ENCODE measurements around the gene IGFBP6. TPM values are rescaled to one million over a fixed set of nuclear protein-coding genes. Genes with fewer than 3 reads are reported as not detected.

Gene IGFBP6
- total RNA-seq, 1 experiment from 2014 or later: 4.2 TPM

DNA sequence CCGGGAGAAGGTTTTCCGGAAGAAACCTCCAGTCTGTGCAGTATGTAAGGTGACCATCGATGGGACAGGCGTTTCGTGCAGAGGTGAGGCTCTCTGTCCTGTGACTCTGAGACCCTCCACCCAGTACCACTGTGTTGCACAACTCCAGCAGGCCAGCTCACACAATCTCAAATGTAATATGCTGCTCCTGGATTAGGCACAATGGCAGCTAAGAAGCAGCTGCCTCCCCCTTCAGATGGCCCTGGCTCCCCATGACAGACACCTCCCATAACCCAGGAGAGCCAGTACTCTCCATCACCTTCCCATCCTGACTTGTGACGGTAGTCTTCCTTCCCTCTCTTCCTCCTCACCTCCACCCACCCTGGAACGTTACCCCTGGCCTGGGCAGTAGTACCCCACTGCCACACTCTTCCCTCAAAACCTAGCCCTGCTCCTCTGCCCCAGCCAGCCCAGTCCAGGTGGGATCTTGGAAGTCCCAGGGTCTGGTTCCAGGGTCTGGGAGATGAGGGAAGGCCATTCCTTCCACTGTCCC is 45.5 kb upstream of the IGFBP6 start:
- no peak overlapping the region for H2BK5ac ChIP-seq (ENCODE audit: insufficient read length, low read length)
- no peak overlapping the region for H3K56ac ChIP-seq (ENCODE audit: insufficient read length, low read depth, low read length)
- H3K23me2 ChIP-seq (ENCODE audit: insufficient read length, low read depth, low read length, poor library complexity, severe bottlenecking): peaks cover 8% of the 10 kb centered on the region
- Mint-ChIP-seq H3K9me3 (no peaks in the 10 kb centered on the region), H3K4me3 (peak overlapping the region in 1 of 2 experiments; percentile 35; a peak in 1 of 5 replicates), H3K36me3 (ENCODE audit: insufficient read depth in 1 of 3, low read depth in 3 of 3) (peaks cover 6 to 8% (median 7%) of the 10 kb centered on the region in 3 experiments; a peak in 5 of 7 replicates), H3K4me1 (peaks cover 42 to 49% of the 10 kb centered on the region in 2 experiments), H3K27me3 (ENCODE audit: low read depth) (peaks cover 19% of the 10 kb centered on the region), H3K27ac (no peak overlapping the region)
- no peaks in the 10 kb centered on the region for H3K9me3 ChIP-seq (ENCODE audit: control insufficient read depth, low read depth, low read length)
- H2BK15ac ChIP-seq (ENCODE audit: low read depth, low read length): no peak overlapping the region
- H3K4me2 ChIP-seq (ENCODE audit: insufficient read depth, insufficient read length, low read length): no peak overlapping the region
- no peaks in the 10 kb centered on the region for H3K79me1 ChIP-seq (ENCODE audit: insufficient read depth, low read depth, low read length, poor library complexity, severe bottlenecking)
- no peak overlapping the region for H4K91ac ChIP-seq (ENCODE audit: insufficient read length, low read depth, low read length)
- no peak overlapping the region for H3K14ac ChIP-seq (ENCODE audit: insufficient read depth, low read length)
- H3K23ac ChIP-seq (ENCODE audit: insufficient read length, low read depth, low read length): no peak overlapping the region
- H3K4me1 ChIP-seq (ENCODE audit: insufficient read depth, low read length): peaks cover 25% of the 10 kb centered on the region; the same call in 1 of the 2 replicates
- no peak overlapping the region for H3K27ac ChIP-seq (ENCODE audit: insufficient read length, low read depth, low read length)
- H2AFZ ChIP-seq (ENCODE audit: low read length): no peak overlapping the region
- no CpG with 5 or more reads among the region's 7 CpGs for WGBS (ENCODE audit: extremely low coverage, insufficient read length, low lambda C conversion rate)
- H3K27me3 ChIP-seq (ENCODE audit: insufficient read depth, low read length): no peaks in the 10 kb centered on the region
- no peak overlapping the region for H2BK120ac ChIP-seq (ENCODE audit: low read depth, low read length, poor library complexity, severe bottlenecking)
- H4K5ac ChIP-seq (ENCODE audit: insufficient read length, low read depth, low read length): no peak overlapping the region
- no peaks in the 10 kb centered on the region; the same call in 1 of the 2 replicates for H3K79me2 ChIP-seq (ENCODE audit: insufficient read depth, low read length)
- H3K9ac ChIP-seq (ENCODE audit: extremely low read depth, insufficient read length, low read length): no peak overlapping the region
- no peak overlapping the region for H2BK20ac ChIP-seq (ENCODE audit: low read depth, low read length, poor library complexity, severe bottlenecking)
- no peak overlapping the region for H3K18ac ChIP-seq (ENCODE audit: insufficient read length, low read depth, low read length)
- no peak overlapping the region for H3K4ac ChIP-seq (ENCODE audit: low read depth, low read length)
- H2BK12ac ChIP-seq (ENCODE audit: insufficient read length, low read depth, low read length): no peak overlapping the region
- H4K8ac ChIP-seq (replicated peaks; ENCODE audit: insufficient read length, low read depth, low read length): no peak overlapping the region
- no peak overlapping the region for H2AK5ac ChIP-seq (ENCODE audit: insufficient read length, low read length)
- DNase-seq: no peak
- TF ChIP-seq, protein P1, sequence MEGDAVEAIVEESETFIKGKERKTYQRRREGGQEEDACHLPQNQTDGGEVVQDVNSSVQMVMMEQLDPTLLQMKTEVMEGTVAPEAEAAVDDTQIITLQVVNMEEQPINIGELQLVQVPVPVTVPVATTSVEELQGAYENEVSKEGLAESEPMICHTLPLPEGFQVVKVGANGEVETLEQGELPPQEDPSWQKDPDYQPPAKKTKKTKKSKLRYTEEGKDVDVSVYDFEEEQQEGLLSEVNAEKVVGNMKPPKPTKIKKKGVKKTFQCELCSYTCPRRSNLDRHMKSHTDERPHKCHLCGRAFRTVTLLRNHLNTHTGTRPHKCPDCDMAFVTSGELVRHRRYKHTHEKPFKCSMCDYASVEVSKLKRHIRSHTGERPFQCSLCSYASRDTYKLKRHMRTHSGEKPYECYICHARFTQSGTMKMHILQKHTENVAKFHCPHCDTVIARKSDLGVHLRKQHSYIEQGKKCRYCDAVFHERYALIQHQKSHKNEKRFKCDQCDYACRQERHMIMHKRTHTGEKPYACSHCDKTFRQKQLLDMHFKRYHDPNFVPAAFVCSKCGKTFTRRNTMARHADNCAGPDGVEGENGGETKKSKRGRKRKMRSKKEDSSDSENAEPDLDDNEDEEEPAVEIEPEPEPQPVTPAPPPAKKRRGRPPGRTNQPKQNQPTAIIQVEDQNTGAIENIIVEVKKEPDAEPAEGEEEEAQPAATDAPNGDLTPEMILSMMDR (conservative IDR thresholded peaks at IDR 0.05): no peak
- H3T11ph ChIP-seq (ENCODE audit: low read length): no peak overlapping the region
- no peaks in the 10 kb centered on the region for H4K20me1 ChIP-seq (ENCODE audit: control insufficient read depth, insufficient read depth, insufficient read length)
